HK-2 (cell line): ENCODE results near the gene COG8.

ENCODE experiments used
- DNase-seq: peaks from one replicate; pipeline ENCODE4 v3.0.0-alpha.2; 2018; ENCODE audit not compliant: unreplicated experiment

COG8 gene

DNA sequence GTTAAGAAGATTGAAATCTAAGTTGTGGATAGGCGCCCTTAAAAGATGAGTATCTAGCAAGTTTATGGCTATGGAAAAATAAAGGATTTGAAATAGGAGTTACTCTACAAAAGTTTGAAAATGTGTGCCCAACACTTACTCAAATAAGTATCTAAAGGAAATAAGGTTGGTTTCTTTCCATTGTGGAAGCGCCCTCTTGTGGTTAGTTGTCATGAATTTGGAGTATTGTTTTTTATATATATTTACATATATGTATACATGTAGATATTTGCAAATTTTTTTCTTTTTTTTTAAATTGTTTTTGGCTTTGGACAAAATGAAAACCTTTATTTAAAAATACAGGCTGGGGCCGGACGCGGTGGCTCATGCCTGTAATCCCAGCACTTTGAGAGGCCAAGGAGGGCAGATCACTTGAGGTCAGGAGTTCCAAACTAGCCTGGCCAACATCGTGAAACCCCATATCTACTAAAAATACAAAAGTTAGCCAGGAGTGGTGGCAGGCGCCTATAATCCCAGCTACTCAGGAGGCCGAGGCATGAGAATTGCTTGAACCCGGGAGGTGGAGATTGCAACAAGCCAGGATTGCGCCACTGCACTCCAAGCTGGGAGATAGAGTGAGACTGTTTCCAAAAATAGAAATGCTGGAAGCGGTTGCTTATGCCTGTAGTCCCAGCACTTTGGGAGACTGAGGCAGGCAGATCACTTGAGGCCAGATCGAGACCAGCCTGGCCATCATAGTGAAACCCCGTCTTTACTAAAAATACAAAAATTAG is 52.2 kb downstream of the COG8 start:
- DNase-seq, result no peak

DNA sequence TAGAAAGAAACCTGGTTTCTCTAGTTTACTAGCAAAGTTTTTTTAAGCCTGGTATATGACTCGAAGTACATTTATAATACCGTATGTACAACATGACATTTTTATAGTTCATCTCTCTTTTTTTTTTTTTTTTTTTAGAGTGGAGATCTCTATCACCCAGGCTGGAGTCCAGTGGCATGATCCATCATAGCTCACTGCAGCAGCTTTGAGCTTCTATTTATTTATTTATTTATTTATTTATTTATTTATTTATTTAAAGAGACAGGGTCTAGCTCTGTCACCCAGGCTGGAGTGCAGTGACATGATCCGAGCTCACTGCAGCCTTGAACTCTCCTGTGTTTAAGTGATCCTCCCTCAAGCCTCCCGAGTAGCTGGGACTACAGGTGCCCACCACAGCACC is 54.1 kb downstream of the COG8 start:
- DNase-seq, result no peak

DNA sequence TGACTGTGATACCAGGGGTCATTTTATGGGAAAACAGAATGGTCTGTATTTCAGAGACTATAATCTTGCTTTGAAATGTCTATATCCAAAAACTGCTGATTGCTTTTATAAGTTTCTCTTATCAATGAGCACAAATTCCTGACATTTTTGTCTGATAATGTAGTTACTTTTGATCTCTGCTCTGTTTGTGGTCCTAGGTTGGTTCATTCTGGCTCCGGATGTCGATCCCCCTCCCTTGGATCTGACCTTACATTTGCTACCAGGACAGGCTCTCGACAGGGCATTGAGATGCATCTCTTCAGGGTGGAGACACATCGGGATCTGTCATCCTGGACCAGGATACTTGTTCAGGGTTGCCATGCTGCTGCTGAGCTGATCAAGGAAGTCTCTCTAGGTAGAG is 55.5 kb downstream of the COG8 start:
- no peak for DNase-seq

DNA sequence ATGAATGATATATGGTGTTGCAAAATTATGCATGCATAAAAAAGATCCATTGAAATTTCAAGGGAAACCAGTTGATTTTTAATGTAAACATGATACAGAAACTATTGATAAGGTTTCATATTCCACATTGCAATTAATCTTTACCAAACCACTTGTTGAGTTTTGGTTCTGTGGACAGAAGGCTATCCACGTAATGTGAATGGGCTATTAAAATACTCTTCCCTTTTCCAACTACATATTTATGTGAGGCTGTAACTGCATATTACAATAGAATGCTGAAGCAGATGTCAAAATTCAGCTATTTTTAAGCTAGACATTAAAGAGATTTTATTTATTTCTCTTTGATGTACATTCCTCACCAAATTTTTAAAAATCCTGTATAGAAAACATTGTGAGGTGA is 62.0 kb downstream of the COG8 start:
- no peak for DNase-seq
